ENCODE data around the gene XPC.

Gene XPC

DNA sequence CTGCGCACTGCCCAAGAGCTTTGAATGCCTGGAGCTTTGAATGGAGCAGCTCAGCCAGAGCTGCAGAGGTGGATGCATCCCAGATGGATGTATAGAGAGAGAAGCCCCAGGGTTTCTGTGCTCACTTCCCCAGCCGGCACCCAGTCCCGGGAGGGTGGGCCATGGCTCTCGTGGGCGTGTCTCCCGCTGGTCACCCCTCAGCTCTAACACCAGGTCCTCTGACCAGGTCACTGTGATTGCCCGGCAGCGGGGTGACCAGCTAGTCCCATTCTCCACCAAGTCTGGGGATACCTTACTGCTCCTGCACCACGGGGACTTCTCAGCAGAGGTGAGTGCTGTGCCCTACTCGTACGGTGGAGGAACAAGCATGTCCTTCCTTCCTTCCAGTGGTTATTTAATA is 42.8 kb downstream of the XPC start:
- Histone ChIP-seq H3K4me1 (ENCODE audit: insufficient read depth, poor library complexity, severe bottlenecking) (peaks cover 15% of the 10 kb centered on the region), H3K36me3 (ENCODE audit: low read depth) (peaks cover 80% of the 10 kb centered on the region), H3K27ac (ENCODE audit: poor library complexity, severe bottlenecking) (no peak overlapping the region), H3K27me3 (ENCODE audit: insufficient read depth, poor library complexity, severe bottlenecking) (no peaks in the 10 kb centered on the region), H3K4me3 (ENCODE audit: severe bottlenecking) (no peak overlapping the region), H3K9me3 (ENCODE audit: severe bottlenecking) (no peaks in the 10 kb centered on the region)
- DNase-seq (ENCODE audit: low spot score) = no peak
- ATAC-seq (ENCODE audit: low read depth) = no peak
- TF ChIP-seq CTCF (IDR thresholded peaks at IDR 0.05; ENCODE audit: poor library complexity, severe bottlenecking) = no peak

DNA sequence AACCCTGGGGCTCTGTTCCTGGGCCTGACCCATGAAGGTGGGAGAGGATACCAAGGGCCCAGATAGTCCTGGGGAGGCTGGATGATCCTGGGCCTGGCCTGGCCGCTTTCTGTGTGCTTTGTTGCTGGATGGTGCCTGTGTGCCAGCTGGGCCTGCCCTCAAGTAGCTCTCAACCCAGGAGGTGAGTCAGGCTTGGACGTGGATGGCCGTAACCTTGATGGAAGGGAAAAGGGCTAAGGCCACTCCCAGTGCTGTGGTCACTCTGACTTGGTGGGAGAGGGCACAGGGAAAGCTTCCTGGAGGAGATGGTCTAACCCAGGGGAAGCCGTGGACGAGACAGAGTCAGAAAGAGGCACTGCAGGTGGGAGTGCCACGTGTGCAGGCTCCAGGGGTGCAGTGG is 44.1 kb downstream of the XPC start:
- Histone ChIP-seq H3K36me3 (ENCODE audit: low read depth) (peaks cover 89% of the 10 kb centered on the region), H3K27ac (ENCODE audit: poor library complexity, severe bottlenecking) (no peak overlapping the region), H3K27me3 (ENCODE audit: insufficient read depth, poor library complexity, severe bottlenecking) (no peaks in the 10 kb centered on the region), H3K4me3 (ENCODE audit: severe bottlenecking) (no peak overlapping the region), H3K9me3 (ENCODE audit: severe bottlenecking) (no peaks in the 10 kb centered on the region), H3K4me1 (ENCODE audit: insufficient read depth, poor library complexity, severe bottlenecking) (peaks cover 15% of the 10 kb centered on the region)
- ATAC-seq (ENCODE audit: low read depth) (no peak), DNase-seq (ENCODE audit: low spot score) (no peak)
- no peak for TF ChIP-seq CTCF (IDR thresholded peaks at IDR 0.05; ENCODE audit: poor library complexity, severe bottlenecking)

GRCh38 chr3:14133876-14134275 is 44.5 kb downstream of the XPC start:
- peaks cover 15% of the 10 kb centered on the region for H3K4me1 ChIP-seq (ENCODE audit: insufficient read depth, poor library complexity, severe bottlenecking)
- H3K9me3 ChIP-seq (ENCODE audit: severe bottlenecking) = no peaks in the 10 kb centered on the region
- DNase-seq (ENCODE audit: low spot score) (no peak), ATAC-seq (ENCODE audit: low read depth) (no peak)
- no peak overlapping the region for H3K4me3 ChIP-seq (ENCODE audit: severe bottlenecking)
- peaks cover 89% of the 10 kb centered on the region for H3K36me3 ChIP-seq (ENCODE audit: low read depth)
- H3K27ac ChIP-seq (ENCODE audit: poor library complexity, severe bottlenecking) = no peak overlapping the region
- H3K27me3 ChIP-seq (ENCODE audit: insufficient read depth, poor library complexity, severe bottlenecking) = no peaks in the 10 kb centered on the region
- no peak for TF ChIP-seq CTCF (IDR thresholded peaks at IDR 0.05; ENCODE audit: poor library complexity, severe bottlenecking)

DNA sequence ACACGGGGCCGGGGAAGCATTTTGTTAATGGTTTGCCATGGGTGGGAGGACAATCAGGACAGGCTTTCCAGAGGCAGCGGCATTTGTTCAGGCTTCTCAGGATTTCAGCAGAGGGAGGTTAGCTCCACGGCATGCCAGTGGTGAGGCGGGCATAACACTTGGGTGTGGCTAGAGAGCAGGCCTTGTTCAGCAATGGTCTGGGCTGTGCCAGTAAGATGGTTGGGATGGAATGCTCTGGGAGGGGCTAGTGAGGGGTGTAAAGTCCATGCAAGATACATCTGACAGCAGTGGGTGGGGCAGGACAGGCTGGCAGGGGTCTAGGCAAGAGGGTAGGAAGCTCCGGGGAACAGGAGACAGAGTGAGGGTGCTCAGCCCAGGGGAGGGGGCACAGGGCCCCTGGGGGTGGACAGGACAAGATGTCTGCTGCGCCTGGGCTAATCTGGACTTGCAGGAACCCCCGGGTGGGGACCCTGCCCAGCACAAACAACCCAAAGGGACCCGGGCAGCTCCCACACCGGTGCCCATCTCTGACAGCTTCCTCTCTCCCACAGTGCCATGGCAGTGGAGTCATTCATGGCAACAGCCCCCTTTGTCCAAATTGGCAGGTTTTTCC is 45.1 kb downstream of the XPC start:
- TF ChIP-seq CTCF (IDR thresholded peaks at IDR 0.05; ENCODE audit: poor library complexity, severe bottlenecking) = no peak
- Histone ChIP-seq H3K27ac (ENCODE audit: poor library complexity, severe bottlenecking) (no peak overlapping the region), H3K4me1 (ENCODE audit: insufficient read depth, poor library complexity, severe bottlenecking) (peaks cover 15% of the 10 kb centered on the region), H3K4me3 (ENCODE audit: severe bottlenecking) (no peak overlapping the region), H3K27me3 (ENCODE audit: insufficient read depth, poor library complexity, severe bottlenecking) (no peaks in the 10 kb centered on the region), H3K9me3 (ENCODE audit: severe bottlenecking) (no peaks in the 10 kb centered on the region), H3K36me3 (ENCODE audit: low read depth) (peaks cover 92% of the 10 kb centered on the region)
- ATAC-seq (ENCODE audit: low read depth) (no peak), DNase-seq (ENCODE audit: low spot score) (no peak)

DNA sequence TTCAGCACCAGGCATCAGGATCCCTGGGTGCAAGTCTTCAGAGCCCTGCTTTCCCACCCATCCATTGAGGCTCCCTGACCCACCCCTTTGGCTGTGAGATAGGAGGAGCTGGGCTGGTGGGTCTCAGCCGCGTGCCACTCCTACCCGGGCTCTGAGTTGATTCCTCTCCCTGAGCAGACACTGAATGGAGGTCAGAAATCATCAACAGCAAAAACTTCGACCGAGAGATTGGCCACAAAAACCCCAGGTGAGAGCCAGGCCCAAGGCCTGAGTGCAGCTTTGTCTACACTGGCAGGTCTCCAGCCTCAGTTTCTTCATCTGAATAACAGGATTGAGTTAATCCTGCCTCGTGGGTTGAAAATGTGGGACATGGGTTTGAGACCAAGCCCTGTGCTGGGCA is 45.7 kb downstream of the XPC start:
- no peak for ATAC-seq (ENCODE audit: low read depth)
- Histone ChIP-seq H3K27ac (ENCODE audit: poor library complexity, severe bottlenecking) (no peak overlapping the region), H3K4me1 (ENCODE audit: insufficient read depth, poor library complexity, severe bottlenecking) (peaks cover 15% of the 10 kb centered on the region), H3K9me3 (ENCODE audit: severe bottlenecking) (no peaks in the 10 kb centered on the region), H3K27me3 (ENCODE audit: insufficient read depth, poor library complexity, severe bottlenecking) (no peaks in the 10 kb centered on the region), H3K36me3 (ENCODE audit: low read depth) (peaks cover 93% of the 10 kb centered on the region), H3K4me3 (ENCODE audit: severe bottlenecking) (no peak overlapping the region)
- DNase-seq (ENCODE audit: low spot score) = no peak
- no peak for TF ChIP-seq CTCF (IDR thresholded peaks at IDR 0.05; ENCODE audit: poor library complexity, severe bottlenecking)
